CD4-positive, alpha-beta T cell treated with Interleukin-1 beta for 1 hour (primary cell): ENCODE data around the gene SLC9A9.

Experiments used
- DNase-seq, 2 donors: peaks; one replicate each; pipeline ENCODE4 v3.0.0-alpha.2; 2020 to 2022

SLC9A9 gene

DNA sequence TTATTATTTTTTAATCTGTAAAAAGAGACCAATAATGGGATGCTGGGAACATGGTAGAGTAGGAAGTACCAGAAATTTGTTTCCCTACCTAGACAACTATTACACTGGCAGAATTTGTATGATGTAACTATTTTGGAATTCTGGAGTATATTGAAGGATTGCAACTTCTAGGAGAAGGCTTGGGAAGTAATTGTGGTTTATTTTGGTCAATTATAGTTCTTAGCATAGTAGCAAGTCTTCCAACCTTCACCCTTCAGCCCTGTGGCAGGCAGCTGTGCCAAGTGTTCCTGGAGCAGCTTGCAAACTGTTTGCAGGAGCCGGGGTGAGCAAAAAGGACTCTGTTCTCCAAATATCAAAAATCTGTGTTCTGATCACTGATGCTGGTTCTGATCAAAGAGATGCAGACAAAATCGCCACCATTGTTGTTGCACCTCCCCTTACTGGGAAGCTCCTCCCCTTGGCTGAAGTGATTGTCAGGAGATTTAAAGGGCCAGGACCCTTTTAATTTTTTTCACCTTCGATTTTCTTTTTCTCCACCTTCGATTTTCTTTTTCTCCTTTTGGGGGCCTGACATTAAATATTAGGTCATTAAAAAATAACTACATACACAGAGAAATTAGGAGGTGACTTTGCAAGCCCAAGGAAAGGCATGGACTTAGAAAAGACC, 363.3 kb downstream of the SLC9A9 start:
- DNase-seq = no peak

DNA sequence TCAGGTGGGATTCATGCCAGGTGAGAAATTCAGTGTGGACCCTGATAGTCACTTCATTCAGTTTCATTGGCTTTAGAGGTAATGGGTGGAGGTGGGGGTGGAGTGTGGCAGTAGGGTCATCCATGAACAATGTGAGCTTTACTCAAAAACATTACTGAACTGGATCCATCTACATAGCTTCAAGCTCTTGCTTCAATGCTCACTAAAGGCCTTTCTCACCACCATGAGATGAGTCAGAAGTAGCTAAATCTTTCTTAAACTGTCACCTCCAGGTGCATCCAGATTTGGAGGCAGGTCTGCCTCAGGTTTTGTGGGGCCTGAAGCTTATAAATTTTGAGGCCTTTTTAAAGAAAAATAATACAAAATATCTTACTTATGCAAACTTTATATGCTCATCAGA, 365.1 kb downstream of the SLC9A9 start:
- no peak for DNase-seq

DNA sequence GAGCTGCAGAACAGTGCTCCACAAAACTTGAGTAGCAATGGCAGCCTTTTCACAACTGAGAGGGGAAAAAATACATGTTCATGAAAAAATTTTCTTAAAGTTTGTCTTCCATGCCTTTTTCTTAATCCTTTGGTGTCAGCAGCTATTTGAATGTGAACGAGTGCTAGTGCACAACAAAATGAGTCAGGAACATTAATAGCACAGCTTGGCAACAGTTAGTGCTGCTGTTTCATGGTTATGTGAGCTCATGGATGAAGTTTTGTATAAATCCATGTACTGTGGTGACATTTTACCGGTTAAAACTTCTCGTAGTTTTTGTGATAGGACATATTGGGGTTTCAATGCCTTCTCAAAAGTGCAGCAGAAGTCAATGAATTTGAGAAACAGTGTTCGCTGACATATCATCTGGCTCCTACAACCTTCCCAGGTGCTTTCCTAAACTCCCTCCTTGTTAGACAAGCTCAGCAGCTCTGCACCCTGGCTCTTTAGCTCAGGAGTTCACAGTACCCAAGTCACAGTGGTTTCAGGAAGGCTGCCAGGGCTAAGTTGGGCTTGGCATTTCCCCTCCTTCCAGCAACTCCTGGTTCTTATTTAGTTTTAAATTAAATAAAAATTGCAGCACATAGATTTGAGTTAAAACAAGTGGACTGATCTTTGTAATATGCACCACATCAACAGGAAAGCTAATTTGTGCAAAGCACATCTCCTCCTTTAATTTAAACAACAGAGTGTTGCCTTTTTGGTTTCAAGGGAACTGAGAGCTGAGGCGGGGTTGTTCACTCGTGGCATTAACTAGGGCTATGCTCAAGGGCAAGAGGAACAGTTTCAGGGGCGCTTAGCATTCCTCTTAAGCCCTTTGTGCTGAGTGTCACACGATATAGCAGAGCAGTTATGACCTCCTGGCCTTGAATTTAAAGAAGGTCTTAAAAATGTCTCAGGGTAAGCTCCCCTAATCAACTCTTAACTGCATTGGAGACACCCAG, 365.9 kb downstream of the SLC9A9 start:
- no peak for DNase-seq

DNA sequence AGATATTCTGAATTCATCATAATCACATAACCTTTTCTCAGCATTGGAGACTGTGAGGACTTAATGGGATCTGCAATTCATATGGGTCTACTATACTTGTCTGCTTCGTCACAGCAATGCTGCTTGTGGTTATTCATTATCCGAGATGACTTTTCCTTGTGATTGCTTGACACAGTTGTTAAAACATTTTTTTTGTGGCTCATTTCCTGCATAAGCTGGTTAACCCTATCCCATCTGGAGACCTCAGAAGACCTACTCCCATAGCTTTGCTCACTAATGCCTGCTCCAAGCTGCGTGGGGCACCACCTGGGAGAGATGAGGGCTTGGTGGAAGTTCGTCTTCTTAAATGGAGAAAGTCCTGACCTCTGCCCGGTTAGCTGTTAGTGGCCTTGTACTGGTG, 367.9 kb downstream of the SLC9A9 start:
- no peak for DNase-seq

DNA sequence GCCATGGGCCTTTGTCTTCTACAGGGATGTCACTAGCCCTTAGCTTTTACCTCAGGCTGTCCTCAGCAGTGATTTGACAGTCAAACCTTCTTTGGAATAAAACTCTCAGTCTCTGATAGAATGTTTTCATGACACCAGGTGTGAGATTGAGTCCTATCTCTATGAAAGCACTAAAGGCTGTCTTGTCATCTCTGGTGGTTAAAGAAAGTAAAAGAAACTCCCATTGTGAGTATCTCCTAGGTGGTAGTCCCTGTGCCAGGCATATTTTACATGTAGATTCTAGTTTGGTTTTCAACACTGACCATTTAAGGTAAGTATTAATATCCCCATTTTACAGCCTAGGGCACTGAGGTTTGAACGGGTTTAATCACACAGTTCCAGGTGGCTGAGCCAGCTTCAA, 368.5 kb downstream of the SLC9A9 start:
- no peak for DNase-seq

DNA sequence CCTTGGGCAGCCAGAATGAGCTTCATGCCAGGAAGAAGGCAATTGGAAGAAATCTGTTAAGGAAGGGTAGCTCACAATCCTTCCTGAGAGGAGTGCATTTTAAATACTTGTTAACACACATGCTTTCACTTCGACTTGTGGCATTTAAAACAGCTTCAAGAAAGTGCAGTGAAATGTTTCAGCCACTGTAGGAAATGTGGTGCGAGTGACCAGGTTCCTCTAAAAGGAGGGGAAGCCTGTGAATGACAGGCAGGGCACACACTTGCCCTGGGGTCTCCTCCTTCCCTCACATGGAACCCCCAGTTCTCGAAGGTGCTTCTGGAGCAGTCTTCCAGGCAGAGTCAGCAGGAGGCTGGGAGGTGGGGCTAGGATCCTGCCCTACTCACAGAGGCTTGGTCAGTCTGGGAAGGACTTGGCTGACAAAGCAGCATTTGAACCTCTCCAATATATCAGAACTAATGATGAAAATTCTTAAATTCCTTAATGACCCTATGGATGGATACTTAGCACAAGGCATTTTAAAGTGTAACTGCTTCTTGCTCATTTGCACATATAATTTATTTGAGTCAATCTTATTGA, 370.1 kb downstream of the SLC9A9 start:
- no peak for DNase-seq

DNA sequence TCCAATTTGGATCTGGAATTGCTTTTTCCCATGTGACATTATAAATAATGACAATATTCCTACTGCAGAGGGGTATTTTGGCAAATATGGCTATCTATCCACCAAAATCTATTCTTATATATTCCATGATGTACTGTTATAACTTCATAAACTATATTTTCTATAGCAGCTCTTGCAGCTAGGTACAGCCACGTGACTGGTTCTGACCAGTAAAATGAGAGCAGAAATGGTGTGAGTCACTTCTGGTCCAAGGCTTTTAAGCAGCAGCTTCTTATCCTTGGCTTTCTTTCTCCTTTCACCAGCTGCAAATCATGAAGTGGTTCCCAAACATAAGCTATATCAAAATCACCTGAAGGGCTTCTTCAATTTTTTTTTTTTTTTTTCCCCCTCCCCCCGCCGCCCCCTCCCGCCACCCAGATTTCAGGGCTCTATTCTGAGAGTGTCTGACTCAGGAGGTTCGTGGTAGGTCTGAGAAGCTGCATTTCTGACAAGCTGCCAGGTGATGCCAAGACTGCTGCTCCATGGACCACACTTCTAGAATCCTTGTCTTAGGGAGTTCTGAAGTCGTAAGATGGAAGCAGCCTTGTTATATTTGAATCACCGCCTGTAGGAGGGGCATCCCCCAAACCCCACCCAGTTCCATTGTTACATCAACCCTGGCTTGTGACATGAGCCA, 371.2 kb downstream of the SLC9A9 start:
- no peak for DNase-seq

DNA sequence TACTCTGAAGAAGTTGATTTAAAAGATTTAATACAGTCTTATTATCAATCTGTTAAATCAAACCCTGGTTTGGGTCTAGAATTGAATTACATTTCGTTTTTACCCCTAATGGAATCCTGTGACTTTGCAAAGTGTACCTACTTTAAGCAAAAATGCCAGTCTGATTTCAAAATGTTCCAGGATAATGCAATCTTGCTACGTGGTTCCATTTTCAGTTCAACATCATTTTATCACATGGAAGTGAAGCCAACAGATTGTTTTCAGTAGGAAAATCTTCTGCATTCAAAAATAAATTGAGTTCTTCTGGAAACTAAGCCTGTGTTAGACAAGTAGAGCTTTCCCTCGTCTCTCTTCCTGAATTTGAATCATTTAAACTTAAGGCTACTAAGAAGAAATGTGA, 372.3 kb downstream of the SLC9A9 start:
- no peak for DNase-seq

DNA sequence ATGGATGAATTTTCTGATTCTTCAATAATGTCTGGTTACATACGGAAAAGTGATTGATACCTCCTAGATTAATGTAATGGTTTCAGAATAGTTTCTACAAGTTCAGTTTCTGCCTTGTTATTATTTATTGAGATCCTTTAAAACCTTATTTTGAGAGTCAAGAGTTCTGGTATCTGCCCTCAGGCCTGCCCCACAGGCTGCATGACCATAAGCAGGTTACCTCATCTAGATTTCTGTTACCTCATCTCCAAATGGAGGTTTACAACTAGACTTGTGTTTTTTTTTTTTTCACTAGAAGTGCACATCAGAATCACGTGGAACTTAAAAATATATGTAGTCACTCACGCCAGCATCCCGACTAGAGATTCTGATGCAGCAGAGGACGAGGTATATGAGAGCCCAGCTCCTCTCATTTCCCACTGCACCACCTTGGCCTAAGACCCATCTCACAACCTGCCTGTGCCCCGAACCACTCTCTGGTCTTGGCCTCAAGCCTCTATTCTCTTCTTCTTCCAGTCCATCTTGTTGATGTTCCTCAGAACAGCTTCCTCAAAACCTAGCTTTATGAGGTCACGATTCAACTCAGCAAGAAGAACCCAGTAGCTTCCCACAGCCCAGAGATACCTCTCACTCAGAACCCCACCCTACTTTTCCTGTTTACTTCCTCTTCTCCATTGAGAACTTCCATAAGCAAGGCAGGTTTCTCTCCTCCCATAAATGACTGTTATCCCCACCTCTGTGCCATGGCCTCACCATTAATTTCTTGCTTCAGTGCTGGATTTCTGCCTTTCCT, 375.3 kb downstream of the SLC9A9 start:
- no peak for DNase-seq

DNA sequence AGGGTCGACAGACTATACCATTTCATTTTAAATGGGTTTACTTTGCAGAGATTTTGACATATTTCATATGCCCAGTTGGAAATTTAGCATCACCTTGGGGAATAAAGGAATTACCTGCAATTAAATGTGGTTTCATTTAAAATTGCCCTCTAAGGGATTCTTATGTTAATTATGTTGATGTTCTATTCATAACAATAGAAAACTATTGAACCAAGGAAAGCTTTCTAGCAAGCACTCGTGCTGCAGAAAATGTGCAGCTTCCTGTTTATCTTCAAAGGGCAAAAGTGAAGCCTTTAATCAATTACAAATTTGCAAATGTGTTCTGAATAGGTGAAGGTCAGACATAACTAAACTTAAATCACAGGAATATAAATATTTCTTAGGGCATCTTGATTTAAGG, 376.6 kb downstream of the SLC9A9 start:
- no peak for DNase-seq

DNA sequence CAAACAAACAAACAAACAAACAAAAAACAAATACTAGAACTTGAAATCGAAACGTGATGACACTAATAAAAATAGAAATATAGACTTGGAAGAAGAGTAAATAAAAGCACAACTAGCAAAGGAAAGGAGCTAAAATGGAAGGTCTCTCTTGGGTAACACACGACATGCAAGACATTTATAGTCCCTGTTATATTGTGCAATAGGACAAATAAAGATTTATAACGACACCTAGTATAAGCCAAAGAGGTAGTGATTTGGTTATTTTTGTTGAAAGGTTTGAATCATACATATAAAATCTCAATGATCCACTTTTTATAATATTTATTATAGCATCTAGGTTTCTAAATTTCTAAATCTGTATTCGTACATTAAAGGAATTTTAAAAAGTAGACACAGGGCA, 379.1 kb downstream of the SLC9A9 start:
- no peak for DNase-seq

DNA sequence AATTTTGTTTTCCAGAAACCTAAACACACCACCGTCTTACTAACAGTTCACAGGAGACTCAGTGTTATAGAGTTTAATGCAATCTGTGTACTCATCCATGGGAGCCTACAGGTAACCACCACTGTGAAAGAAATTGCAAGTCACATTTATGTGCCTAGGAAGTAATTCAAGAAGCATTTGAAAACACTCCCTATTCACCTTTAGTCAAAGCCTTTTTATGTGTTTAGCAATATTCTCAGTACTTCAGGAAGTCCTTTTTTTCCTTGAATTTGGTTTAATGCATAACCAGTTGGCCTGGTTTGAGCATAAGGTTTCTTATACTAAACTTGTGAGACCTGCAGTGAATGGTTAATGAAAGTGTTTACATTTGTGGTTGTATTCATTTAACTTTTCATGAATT, 382.6 kb downstream of the SLC9A9 start:
- DNase-seq = no peak

DNA sequence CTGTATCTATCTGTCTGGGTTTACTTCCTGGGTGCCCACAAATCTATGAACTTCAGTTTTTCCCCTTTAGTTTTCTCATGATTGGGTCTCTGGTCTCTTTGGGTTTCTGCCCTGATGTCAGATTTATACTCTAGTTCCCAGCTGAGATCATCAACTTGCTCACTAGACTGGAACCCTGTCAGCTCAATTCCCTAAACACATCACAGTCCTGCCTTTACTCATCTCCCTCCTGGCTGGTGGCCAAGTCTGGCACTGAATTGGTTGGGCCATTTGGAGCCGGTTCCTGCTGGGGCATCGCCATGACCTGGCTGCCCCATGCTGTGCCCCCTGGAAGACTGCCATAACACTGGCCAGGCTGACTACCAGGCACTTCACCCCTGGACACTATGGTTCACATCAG, 383.4 kb downstream of the SLC9A9 start:
- DNase-seq = no peak

DNA sequence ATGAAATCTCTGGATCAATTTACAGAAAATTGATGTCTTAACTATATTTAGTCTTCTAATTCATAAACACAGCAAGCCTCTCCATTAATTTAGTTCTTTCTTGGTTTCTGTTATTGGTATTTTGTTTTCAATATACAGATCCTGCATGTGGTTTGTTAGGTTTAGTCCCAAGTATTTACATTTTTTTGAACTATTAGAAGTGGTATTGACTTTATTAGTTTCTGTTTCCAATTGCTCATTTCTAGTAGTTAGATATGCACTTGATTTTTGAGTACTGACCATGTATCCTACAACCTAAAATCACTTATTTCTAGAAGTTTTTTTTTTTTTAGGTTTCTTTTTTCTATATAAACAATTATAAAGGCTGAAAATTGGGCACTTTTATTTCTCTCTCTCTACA, 392.8 kb downstream of the SLC9A9 start:
- no peak for DNase-seq

DNA sequence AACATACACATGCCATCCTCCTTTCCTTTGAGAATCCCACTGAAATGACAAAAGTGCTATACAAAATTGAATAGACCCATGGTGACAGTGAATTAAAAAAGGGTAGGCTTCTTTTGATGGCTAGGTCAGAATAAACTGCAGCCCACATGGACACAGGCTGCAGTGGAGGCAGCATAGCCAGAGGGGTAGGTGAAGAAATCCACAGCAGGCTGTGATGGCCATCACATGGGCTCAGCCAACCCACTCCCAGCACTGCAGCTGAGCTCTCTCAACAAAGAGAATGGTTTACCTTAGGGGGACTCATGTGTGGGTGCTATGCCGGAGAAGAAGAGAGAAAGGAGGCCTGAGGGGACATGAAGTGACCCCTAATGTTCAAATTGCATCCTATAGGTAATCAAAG, 397.6 kb downstream of the SLC9A9 start:
- no peak for DNase-seq

DNA sequence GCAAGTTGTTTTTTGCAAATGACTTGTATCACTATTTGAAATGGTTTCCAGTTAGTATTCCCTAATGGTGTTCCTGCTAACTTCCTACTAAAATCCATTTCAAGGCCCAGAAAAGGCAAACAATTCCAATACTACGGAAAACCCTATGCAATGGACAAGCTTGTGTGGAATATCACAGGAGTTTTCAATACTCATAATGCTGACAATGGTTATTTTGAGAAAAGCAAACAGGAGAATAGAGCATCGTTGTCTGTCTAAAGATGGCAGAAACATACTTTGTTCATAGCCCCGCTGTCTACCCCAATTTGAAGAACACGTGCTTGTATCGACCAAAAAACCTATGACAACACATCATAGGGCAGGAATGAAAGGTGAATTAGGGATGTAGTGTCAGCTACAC, 400.8 kb downstream of the SLC9A9 start:
- DNase-seq = no peak

DNA sequence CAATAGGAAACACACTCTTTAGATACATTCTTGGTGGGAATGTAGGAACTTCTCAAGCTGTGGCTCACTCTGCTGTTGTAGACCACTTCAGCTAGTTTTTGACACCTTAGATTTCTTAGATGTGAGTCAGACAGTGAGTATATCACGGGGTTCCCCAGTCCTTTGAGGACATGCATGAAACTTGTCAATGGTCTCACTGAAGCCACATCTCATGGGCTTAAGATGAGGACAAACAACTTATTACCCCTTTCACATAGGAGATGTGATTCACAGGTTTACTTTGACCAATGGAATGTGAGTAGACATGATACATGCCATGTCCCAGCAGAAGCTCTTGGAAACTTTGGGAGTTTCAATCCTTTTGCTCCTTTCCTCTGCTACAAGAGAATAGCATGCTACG, 403.1 kb downstream of the SLC9A9 start:
- DNase-seq = no peak

DNA sequence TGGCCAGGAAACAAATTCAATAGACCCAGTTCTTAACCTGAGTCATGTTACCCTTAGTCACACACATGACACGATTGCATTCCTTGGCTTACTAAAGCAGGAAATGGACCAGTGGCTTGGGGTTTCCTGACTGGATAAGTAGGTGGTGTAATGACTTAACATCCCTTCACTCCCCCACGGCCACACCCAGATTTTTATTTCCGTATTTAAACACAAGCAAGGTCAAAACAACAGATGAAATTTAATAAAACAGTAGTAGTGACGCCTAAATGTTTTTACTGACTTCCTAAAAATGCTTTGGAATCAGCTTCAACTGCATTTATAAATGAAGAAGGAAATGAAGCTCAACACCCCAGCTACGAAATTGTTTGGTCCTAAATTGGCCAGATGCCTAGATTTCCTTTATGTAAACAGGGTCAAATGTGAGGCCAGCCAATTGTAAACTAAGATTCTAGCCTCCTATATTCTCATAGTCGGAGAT, 404.4 kb downstream of the SLC9A9 start:
- DNase-seq = peak; percentile 28 to 77

DNA sequence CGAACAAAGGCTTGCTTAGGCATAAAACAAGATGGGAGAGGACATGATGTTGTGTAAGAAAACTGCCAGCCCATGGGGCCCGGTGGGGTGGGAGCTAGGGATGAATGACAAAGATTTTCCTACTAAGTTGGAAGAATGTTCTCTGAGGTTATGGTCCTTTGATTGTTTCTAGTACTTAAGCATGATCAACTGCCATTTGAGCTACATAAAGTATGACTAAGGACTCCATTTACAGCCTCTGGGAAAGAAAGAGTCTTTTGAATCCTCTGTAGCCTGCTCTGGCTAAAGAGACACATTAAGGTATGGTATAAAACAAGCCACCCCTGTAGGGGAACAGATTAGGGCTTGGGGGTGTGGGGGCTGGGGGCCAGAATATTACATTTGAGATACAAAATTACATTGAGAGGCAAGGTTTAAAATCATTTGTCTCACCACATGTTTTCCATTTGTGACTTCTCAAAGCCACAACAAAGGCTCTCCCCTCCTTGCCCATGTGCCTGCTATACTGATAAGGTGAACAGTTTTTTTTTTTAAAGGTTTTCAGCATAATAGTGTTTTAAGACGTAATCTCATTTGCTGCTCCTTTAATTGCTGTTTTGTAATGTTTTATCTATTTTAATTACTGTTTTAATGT, 405.3 kb downstream of the SLC9A9 start:
- no peak for DNase-seq

DNA sequence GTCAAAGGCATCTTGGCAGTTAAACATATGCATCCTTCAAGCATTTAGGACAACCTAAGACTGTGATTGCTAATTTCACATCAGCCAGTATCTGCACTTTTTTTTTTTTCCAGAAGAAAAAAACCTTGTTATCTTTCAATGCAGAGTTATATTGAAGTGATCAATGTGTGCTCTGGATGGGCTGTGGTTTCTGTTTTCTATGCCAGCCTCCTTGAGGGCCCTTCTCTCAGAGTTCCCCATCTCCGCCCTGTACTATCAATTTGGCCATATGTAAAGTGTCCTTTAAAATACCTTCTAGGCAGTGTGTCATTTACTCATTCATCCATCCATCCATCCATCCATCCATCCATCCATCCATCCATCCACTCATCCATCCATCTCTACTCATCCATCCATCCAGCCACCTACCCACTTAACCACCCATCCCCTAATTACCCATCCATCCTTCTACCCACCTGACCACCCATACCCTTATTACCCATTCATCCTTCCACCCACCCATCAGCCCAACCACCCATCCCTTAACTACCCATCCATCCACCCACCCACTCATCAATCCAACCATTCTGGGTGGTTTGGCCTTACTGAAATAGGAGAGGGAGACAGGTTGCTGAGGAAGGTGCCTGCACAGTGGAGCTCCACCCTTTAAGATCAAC, 406.6 kb downstream of the SLC9A9 start:
- no peak for DNase-seq

DNA sequence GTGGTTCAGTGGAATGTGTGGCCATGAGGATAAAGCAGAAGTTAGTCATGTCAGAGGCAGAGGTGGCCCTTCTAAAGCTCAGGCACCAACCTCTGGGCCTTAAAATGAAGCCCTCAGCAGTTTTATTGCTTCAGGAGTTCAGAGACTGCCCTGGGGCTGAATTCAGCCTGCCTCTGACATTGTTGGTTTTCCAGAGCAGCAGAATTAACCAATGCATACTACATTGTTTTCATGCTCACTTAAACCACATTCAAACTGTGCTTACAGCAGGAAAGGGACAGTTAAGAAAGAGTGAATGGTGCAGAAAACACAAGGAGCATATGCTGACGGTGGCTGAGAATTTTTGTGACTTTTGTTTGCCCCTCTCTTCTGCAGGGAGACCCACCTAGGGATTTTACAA, 408.5 kb downstream of the SLC9A9 start:
- DNase-seq = no peak
